ENCODE measurements around the gene AKT1.

Gene AKT1

DNA sequence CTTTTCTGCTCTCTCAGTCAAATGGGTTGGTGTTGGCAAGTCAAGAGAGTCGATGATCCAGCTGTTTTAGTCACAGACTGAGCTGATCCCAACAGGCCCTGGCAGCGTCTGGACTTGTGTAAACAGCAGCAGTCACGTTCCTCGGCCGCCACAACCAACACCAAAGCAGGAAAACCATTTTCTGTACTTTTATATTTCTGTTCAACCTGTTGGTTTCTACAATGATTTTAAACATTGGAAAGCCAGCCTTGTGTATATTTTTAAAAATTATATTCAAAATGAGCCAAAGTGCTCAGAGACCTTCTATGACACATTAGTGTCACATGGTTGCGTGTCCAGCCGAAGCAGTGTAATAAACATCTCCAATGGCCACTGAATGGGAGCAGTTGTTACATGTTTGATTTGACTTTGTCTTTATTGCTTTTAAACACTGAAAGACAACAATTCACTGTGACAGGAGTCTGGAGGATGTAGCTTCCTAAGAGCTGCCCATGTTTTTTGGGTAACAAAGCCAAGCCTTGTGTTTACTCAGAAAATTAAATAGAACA, 48.5 kb downstream of the AKT1 start:
- TF ChIP-seq, protein P1, sequence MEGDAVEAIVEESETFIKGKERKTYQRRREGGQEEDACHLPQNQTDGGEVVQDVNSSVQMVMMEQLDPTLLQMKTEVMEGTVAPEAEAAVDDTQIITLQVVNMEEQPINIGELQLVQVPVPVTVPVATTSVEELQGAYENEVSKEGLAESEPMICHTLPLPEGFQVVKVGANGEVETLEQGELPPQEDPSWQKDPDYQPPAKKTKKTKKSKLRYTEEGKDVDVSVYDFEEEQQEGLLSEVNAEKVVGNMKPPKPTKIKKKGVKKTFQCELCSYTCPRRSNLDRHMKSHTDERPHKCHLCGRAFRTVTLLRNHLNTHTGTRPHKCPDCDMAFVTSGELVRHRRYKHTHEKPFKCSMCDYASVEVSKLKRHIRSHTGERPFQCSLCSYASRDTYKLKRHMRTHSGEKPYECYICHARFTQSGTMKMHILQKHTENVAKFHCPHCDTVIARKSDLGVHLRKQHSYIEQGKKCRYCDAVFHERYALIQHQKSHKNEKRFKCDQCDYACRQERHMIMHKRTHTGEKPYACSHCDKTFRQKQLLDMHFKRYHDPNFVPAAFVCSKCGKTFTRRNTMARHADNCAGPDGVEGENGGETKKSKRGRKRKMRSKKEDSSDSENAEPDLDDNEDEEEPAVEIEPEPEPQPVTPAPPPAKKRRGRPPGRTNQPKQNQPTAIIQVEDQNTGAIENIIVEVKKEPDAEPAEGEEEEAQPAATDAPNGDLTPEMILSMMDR (IDR thresholded peaks at IDR 0.05) = no peak
- H3K4me1 Mint-ChIP-seq = peaks cover 42% of the 10 kb centered on the region
- no peak overlapping the region for H3K4me3 Mint-ChIP-seq
- peak overlapping the region; percentile 39 for H3K27ac Mint-ChIP-seq
- peaks cover 20% of the 10 kb centered on the region for H3K9me3 Mint-ChIP-seq
- H3K27me3 Mint-ChIP-seq (ENCODE audit: low read depth, poor library complexity) = peaks cover 3% of the 10 kb centered on the region
- no peak for DNase-seq
- H3K36me3 Mint-ChIP-seq (ENCODE audit: low read depth) = peaks cover 13% of the 10 kb centered on the region

DNA sequence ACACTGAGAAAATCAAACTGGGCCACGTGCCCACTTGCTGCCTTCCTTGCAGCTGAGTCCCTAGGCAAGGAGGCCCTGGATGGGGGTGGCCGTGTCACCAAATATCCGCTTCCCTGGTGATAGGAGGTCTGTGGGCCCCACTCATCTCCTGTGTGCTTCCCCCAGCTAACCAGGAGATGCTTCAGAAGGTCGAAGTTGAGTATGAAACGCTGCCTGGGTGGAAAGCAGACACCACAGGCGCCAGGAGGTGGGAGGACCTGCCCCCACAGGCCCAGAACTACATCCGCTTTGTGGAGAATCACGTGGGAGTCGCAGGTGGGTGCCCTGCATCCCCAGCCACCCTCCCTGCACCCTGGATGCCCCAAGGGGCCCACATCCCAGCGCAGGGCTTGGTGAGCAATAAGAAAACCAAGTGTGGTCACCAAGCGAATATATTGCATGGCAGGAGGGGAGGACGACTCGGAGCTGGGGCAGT, 49.4 kb downstream of the AKT1 start:
- Mint-ChIP-seq H3K27ac (no peak overlapping the region), H3K4me3 (no peak overlapping the region), H3K36me3 (ENCODE audit: low read depth) (peaks cover 13% of the 10 kb centered on the region), H3K9me3 (peaks cover 19% of the 10 kb centered on the region), H3K4me1 (peaks cover 42% of the 10 kb centered on the region), H3K27me3 (ENCODE audit: low read depth, poor library complexity) (peaks cover 3% of the 10 kb centered on the region)
- DNase-seq = no peak
- TF ChIP-seq, protein P1 (IDR thresholded peaks at IDR 0.05) = no peak

DNA sequence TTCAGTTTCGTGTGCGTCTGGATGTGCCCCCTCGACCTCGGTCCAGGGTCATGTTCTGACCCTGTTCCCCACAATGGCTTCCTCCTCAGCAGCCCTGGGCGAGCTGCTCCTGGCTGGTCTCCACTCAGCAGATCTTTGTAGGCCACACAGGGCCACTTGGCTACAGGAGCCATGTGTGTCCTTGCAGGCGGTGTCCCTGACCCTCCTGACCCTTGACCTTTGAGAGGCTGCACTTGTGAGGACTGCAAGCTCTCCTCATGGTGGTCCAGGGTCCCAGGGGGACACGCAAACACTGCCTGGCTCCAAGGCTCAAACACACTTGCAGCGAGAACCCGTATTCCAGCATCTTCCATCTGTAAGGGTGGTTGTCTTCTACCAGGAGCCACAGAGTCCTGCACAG, 50.1 kb downstream of the AKT1 start:
- Mint-ChIP-seq H3K27me3 (ENCODE audit: low read depth, poor library complexity) (peaks cover 3% of the 10 kb centered on the region), H3K27ac (no peak overlapping the region), H3K4me3 (no peak overlapping the region), H3K4me1 (peaks cover 42% of the 10 kb centered on the region), H3K36me3 (ENCODE audit: low read depth) (peaks cover 10% of the 10 kb centered on the region), H3K9me3 (peaks cover 12% of the 10 kb centered on the region)
- TF ChIP-seq, protein P1 (IDR thresholded peaks at IDR 0.05) = no peak
- DNase-seq = no peak

DNA sequence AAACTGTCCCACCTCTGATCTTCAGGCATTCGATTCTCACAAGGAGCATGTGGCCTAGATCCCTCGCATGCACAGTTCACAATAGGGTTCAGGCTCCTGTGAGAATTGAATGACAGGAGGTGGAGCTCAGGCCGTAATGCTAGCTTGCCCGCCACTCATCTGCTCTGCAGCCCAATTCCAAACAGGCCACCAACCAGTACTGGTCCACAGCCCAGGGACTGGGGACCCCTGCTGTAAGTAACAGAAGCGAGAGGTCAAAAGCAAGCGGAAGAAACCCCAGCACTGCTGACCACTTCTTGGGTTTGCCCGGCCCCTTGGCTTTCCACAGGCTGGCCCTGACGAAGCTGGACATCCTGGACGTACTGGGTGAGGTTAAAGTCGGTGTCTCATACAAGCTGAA, 51.1 kb downstream of the AKT1 start:
- no peak for DNase-seq
- Mint-ChIP-seq H3K27me3 (ENCODE audit: low read depth, poor library complexity) (peaks cover 3% of the 10 kb centered on the region), H3K4me3 (no peak overlapping the region), H3K27ac (no peak overlapping the region), H3K4me1 (peaks cover 42% of the 10 kb centered on the region), H3K36me3 (ENCODE audit: low read depth) (peaks cover 8% of the 10 kb centered on the region), H3K9me3 (peaks cover 3% of the 10 kb centered on the region)
- TF ChIP-seq, protein P1 (IDR thresholded peaks at IDR 0.05) = no peak

DNA sequence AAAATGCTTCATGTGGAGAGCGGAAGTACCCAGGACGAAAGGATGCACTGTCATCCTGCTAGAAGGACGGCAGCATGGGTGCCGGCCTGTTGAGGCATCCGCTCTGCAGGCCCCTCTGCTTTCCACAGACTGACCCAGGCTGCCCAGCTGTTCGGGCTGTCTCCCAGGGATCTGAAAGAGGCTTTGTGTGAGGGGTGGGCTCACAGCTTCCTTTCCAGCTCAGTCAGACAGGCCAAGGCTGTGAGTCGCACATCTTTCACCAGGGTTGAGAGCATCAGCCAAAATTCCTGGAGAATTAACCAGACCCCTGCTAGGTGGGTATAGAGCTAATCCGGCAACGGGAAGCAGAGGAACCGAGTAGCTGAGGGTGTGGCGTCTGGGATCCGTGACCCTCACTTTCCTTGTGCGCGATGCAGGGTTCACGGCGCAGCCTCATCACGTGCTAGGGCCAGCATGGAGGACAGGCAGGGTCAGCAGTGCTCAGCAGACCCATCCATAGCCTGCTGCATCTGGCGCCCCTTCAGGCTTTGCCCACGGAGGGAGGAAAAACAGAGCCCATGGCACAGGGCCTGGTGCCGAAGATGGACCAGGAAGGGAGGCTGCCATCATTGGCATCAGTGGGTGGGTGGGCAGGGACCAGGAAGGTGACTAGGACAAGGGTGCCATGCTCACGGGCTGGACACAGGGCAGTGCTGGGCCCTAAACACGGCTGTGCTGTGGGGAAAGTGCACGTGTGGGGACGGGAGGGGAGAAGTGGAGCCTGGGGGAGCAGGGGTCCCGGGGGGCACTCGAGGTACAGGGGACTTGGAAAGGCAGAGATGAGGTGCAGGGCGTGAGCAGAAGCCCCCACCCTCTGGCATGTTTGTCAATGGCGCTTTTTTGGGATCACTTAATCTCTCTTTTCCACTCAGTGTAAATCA, 51.8 kb downstream of the AKT1 start:
- no peak overlapping the region for H3K4me3 Mint-ChIP-seq
- peaks cover 35% of the 10 kb centered on the region for H3K4me1 Mint-ChIP-seq
- peaks cover 3% of the 10 kb centered on the region for H3K27me3 Mint-ChIP-seq (ENCODE audit: low read depth, poor library complexity)
- TF ChIP-seq, protein P1 (IDR thresholded peaks at IDR 0.05) = no peak
- no peak for DNase-seq
- no peaks in the 10 kb centered on the region for H3K9me3 Mint-ChIP-seq
- H3K27ac Mint-ChIP-seq = peak overlapping the region; percentile 59
- peaks cover 8% of the 10 kb centered on the region for H3K36me3 Mint-ChIP-seq (ENCODE audit: low read depth)

Data from nephron progenitor cell (in vitro differentiated cells).